Measurements from ENCODE around the gene HK1.
"Not testable (repeated sequence)": the region's sequence is repeated elsewhere in the genome, so short reads cannot be mapped to it uniquely, and the experiment has no call there.

Gene HK1

DNA sequence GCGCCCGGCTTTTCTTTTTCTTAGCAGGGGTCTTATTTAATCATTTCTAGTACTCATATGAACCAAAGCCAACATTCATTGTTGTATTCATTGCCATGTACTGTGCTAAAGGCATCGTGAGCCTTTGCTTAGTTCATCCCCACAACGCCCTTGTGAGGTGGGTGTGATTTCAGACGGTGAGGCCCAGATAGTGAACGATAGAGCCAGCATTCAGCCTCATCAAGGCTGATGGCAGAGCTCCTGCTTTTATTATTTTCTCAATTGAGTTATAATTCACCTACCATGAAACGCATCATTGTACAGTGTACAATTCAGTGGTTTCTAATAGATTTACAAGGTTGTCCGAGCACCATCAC is 50.1 kb downstream of the HK1 start:
- DNase-seq (ENCODE audit: low read depth) = no peak

DNA sequence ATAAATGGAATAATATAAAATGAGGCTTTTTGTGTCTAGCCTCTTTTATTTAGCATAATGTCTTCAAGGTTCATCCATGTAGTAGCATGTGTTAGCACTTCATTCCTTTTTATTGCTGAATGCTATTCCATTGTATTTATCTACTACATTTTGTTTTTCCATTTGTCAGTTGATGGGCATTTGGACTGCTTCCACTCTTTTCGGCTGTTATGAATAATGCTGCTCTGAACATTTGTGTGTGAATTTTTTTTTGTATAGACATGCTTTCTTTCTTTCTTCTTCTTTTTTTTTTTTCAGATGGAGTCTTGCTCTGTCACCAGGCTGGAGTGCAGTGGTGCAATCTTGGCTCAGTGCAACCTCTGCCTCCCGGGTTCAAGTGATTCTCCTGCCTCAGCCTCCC is 50.6 kb downstream of the HK1 start:
- not testable (repeated sequence) for DNase-seq (ENCODE audit: low read depth)

DNA sequence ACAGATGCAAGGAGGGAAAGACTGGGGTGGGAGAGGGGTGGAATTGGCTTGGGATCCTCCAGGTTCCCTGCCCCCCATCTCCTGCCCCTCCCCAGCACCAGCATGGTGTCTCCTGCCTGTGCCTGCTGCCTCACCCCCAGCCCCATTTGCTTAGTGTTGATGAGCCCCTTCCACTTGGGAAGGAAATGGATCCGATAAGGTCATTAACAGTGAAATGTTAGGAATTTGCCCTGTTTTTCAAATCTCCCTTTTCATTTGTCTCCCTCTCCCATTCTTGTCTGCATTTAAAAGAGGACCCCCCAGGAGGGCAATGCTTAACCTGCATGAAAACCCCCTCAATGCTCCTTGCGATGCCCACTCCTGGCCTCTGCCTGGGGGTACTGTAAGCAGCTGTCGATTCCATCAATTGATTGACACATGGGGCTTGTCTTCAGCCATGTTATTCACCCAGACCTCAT is 51.5 kb downstream of the HK1 start:
- DNase-seq (ENCODE audit: low read depth) = no peak

DNA sequence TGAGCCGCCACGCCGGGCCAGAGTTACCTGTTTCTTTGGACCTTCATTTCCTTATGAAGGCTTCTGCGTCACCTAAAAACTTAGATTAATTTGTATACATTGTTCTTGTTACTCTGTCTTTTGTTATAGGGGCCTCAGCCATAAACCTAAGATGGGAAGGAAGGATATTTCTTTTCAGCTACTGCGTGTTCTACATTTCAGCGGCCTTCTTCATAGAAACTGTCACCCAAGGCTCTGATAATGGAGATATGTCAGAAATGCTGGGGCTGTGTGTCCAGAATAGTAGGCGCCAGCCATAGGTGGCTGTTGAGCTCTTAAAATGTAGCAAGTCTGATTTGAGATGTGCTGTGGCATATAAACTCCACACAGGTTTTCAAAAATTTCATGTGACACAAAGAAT is 52.9 kb downstream of the HK1 start:
- no peak for DNase-seq (ENCODE audit: low read depth)

DNA sequence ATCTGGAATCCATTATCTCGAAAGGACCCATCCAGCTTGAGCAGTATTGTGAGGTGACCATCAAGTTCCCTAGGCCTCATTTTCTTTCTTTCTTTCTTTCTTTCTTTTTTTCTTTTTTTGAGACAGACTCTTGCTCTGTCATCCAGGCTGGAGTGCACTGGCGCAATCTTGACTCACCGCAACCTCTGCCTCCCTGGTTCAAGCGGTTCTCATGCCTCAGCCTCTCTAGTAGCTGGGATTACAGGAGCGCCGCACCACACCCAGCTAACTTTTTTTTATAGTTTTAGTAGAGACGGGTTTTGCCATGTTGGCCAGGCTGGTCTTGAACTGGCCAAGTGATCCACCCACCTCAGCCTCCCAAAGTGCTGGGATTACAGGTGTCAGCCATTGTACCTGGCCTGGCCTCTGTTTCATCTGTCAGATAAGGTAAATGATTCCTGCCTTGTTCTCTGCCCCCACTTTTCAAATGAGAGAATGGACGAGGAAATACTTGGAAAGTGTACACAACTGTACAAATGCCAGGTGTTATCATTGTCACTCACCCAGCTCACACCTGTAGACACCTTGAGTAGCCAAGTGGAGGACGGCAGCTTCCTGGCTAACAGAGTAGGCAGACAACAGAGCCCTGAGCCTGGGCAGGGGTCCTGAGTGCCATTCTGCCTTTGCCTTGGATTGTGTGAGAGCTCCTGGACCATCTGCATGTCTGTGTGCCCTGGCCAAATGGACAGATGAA is 54.1 kb downstream of the HK1 start:
- DNase-seq (ENCODE audit: low read depth) = no peak

DNA sequence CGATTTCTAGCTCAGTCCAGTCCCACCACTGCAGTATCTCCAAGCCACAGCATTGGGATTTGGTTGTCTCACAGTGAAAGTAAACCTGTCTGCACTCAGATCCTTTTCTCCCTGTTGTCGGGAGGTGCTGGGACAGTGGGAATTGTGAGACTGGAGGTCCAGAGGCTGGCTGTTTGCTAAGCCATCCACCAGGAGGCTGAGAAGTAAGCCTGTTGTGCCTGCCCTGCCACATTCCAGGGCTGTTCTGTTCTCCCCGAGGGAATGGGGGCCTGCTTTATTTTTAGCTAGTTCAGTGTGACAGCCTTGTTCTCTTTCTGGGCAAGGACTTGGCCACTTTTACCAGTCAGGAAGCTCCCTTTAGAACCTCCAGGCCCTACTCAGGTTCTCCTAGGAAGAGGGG is 54.9 kb downstream of the HK1 start:
- DNase-seq (ENCODE audit: low read depth) = no peak

DNA sequence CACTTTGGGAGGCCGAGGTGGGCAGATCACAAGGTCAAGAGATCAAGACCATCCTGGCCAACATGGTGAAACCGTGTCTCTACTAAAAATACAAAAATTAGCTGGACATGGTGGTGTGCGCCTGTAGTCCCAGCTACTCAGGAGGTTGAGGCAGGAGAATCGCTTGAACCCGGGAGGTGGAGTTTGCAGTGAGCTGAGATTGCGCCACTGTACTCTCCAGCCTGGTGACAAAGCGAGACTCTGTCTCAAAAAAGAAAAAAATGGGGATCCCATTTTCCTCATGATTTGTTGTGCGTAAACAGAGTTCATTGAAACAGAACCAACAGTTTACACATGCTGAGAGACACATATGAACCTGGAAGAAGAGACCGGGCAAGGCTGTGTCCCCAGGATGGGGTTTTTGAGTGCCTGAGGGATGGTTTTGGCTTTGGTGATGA is 55.6 kb downstream of the HK1 start:
- not testable (repeated sequence) for DNase-seq (ENCODE audit: low read depth)

DNA sequence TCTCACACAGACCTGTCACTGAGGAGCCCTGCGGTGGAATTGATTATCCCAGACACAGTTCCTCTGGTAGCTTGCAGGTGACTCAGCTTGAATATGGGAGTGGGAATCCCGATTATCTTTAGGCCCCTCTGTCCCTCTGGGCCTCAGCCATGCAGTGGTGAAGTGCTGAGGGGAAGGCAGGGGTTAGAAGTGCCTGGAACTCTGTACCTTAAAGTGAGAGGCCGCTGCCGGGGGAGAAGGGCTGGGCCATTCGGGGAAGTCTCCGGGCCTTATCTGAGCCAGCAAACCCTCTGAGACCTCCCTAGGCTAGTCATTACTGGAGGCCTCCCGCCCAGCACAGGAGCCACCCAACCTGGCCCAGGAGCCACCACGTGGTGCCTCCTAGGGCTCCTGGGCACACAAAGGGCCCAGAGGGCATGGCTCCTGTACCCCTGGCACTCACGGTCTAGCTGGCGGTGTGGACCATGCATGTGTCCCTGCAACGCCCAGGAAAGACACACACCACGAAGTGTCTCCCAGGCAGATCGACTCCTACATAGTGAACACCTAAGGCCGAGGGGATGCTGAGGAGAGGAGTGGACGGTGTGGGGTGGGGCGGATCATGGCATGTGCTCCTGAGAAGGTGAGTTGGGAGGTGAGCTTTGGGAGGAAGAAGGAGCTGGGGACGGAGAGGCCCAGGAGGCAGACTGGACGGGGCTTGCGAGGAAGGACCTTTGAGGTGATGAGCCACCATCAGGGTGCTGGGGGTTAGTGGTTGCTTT is 56.2 kb downstream of the HK1 start:
- DNase-seq (ENCODE audit: low read depth) = no peak

DNA sequence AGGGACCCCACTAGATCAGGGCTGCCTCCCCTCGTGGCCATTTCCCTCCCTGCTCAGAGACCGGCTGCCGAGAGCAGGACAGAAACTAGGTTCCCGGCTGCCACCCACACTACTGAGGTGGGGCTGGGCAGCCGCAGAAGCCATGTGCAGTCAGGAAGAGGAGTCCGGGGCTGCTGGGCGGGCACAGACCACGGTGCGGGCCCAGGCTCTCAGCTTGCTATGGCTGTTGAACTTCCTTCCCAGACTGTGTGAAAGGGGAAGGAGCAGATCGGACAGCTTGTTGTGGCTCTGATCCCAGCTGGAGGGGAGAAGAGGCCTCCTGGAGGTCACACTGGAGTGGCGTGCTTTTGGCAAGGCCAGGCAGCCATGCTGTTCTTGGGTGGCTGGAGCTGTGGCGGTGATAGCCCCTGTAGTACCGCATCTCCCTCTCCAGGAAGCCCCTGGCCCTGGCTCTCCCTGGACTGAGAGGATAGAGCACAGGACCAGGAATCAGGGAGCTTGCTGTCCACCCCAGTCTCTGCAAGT is 56.8 kb downstream of the HK1 start:
- no peak for DNase-seq (ENCODE audit: low read depth)

DNA sequence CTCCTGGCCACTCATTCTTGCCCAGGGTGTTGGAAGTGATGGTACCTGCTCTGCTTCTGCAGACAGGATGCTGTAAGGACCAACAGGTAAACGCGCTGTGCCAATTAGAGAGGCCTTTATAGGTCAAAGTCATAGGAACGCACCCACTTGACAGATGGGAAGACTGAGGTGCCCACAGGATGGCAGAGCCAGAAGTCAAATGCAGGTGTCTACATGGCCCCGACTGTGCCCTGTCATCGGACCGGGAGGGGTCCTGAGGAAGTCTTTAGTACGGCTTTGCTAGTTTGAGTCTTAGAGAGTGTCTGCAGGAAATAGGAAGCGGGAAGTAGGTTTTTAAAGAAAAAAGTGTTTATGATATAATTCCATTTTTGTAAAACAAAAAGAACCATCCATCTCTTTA is 57.3 kb downstream of the HK1 start:
- no peak for DNase-seq (ENCODE audit: low read depth)

DNA sequence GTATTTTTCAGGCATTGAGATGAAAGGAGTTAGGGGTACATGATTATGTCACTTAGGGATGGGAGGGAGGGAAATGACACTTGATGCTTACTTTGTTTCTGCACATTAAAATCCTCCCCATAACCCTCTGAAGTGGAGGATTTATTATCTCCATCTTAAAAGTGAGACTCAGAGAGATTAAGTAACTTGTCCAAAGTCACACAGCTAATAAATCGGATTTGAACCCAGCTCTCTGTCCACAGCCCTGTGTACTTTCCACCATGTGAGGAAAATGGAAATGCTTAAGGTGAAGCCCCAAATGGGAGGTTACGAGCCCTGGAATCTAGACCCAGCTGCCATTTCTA is 58.6 kb downstream of the HK1 start:
- DNase-seq (ENCODE audit: low read depth) = no peak

DNA sequence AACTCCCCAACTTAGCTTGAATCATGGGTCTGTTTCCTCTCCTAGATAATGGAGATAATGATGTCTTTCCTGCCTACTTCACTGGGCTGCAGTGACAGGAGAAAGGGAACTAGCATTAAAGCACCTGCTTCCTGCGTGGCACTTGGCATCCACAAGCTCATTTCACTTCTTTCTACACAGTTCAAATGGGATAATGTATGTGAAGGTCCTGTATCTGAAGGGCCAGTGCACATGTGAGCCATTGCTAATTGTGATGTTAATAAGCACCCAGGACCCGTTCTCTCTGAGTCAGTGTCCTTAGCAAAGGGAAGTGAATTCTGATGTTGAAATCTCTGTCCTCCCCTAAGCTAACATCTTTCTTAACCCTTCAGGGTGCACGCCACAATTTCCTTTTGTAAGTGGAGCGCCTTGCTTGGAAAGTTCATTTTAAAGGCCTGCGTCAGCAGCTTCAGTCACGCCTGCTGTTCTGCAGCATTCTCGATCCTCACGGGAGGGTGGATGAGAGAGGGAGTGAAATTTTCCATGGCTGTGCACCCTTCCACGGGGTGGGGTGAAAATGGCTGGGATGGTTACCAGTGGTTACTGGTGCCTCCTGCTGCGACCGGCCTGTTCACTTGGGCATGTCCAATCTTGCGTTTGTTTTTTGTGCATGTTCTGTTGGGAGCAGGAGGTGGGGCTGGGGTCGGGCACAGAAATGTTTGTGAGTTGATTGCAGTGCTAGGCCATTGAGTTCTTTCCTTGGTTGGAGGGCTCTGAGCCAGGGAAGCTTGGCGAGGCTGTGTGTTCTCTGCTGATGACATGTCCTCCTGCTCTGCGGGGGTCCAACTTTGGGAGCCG is 59.2 kb downstream of the HK1 start:
- no peak for DNase-seq (ENCODE audit: low read depth)

DNA sequence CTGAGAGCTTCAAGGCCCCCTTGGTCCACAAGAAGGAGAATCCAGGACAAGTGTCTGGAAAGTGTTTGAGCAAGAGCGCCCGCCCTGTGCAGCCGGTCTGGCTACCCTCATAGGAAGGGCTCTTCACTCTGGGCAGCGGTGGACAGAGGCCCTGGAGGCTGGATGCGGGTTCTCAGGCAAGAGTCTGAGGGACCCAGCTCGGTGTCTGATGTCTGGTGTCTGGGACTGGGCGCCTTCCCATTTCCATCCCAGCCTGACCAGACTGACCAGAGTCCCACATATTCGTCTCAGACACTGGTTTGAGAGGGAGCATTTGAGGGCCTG is 59.8 kb downstream of the HK1 start:
- no peak for DNase-seq (ENCODE audit: low read depth)

DNA sequence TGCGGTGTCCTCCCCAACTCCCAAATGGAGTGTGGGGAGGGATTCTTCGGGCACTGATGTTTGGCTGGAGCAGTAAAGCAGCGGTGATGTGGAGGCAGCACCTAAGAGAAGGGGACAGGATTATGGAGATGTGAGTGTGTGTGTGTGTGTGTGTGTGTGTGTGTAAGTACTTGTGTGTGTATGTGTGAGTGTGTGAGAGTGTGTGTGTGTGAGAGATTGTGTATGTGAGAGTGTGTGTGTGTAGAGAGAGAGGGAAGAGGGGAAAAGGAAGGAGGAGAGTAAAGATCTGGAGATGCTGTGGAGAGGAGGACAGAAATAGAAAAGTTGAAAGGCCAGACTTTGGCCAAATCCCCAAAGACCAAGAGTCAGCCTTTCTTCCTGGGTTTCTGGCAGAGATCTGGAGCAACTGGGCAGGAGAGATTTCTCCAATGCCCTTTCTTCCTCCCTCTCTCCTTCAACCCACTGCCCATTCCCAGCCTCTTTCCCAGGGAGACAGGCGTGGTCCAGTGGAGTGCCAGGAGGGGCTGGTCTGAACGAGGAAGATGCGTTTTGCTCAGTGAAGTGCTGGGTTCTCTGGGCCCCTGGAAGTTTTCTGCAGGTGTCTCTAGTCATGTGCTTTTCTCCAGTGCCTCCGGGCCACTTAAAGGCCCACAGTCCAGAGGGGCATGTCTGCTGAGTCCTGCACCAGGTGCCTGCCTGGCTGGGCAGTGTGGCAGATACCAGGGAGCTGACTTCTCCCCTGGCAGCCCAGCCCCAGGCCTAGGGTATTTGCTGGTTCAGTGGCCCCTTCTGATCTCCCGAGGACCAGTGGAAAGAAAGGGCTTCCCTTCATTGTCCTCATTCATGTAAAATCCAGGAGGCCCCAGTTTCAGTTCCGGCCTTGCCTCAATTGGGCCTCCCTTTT is 60.5 kb downstream of the HK1 start:
- no peak for DNase-seq (ENCODE audit: low read depth)

DNA sequence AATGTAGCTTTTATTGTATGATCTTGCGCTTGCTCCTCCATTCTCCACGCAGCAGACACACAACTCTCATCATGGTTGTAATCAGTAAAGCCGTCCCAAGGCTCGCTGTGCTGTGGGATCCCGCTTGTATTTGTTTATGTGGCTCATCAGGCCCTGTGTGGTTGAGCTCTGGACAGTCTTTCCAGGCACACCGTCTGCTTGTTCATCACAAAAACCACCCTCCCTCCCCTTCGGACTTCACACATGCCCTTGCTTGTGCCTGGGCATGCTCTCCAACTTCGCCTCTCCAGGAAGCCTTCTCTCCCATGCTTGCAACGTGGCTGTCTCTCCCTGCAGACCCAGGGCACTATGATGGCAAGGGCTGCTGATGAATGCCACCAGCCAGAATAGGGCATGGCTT is 62.4 kb downstream of the HK1 start:
- no peak for DNase-seq (ENCODE audit: low read depth)

DNA sequence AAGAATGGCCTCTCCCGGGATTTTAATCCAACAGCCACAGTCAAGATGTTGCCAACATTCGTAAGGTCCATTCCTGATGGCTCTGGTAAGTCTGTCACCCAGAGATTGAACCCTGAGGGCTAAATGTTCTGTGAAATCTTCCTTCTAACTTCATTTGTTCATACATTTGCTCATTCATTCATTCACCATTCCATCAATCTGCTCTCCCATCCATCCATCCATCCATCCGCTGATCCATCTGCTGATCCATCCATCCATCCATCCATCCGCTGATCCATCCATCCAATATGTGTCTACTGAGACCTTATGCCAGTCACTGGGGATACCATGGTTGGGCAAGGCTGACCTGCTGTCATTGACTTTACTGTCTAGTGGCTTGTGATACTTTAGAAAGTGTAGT is 65.6 kb downstream of the HK1 start:
- DNase-seq (ENCODE audit: low read depth) = no peak

DNA sequence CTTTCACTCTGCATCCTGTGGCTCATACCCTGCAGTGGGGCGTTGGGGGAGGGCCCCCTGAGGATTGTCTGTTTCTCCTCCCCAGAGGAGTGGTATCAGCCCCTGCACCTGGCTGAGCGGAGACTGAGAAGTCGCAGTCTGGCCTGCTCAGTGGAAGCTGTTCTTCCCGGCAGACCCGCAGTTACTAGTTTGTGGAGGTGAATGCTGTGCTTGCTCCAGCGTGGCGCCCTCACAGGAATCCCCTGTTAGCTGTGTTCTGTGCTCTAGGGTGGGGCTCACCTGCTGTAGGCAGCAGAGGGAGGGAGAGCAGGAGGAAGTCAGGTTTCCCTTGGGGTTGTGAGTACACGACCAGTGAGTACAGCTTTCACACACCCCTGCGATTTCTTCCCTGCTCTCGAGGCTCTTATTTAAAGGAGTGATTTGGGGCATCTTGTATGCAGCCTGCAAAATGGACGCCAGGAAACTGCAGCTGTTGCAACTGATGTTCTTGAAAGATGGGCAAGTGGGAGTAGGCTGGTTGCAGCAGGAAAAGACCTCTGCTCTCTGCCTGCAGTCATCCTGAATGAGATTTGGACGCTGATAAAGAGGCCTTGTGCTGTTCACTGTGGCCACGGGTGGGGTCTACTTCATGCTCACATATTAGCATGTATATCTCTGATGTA is 66.4 kb downstream of the HK1 start:
- no peak for DNase-seq (ENCODE audit: low read depth)

DNA sequence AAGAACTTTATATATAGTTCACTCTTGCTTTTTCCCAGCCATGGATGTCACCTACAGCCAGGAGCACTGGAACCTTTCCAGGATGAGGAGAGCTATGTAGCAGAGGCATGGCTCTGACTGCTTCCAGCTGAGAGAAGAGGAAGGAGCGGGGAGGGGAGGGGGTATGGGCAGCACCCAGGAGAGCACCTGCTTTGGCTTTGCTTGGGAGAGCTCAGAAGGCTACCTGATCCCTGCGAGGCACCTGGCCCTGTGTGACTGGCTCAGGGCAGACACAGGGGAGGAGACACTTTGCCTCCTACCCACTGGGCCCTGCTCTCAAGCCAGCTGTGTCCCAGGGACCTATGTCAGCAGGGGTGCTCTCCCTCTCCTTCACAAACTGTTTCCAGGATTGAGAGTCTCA is 67.1 kb downstream of the HK1 start:
- no peak for DNase-seq (ENCODE audit: low read depth)

DNA sequence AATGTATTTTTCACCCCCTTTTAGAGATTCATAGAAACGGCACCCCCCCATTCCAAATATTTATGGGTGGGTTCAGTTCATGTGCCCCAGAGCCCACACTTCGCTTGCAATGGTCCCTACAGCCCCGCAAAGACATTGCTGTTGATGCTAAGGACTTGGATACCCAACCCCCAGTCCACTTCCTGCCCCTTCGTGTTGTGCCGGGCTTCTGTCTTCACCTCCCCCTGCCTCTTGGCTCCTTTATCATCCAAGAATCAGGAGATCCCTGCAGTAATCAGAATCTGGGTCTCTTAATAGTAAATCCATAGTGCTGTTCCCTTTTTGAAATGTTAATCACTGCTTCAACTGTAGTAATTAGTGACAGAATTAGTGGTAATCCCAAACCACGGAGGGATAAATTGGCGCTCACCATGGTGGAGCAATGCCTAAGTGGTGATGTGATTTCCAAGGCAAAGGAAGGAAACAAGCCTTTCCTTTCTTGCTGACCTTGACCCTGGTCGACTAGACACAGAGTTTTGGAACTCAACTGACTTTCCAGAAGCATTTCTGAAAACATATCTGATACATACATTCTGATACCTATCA is 67.7 kb downstream of the HK1 start:
- no peak for DNase-seq (ENCODE audit: low read depth)

DNA sequence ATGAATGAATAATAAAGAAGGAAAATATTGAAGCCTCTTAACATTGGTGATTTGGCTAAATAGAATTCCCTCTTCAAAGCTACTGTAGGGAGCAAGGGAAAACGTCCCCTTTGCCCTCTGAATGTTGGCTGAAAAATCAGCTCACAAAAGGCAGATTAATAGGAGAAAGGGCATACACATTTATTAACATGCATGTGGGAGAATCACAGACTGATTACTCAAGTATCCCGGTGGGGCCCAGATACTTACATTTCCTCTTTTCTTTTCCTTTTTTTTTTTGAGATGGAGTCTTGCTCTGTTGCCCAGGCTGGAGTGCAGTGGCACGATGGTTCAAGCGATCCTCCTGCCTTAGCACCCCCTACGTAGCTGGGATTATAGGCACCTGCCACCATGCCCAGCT is 68.5 kb downstream of the HK1 start:
- no peak for DNase-seq (ENCODE audit: low read depth)

All from T-helper 22 cell (primary cell).